HG03039 (cell line): ENCODE data around the gene NAA10.

Experiments used
- ATAC-seq: cut with Tn5 transposase; IDR thresholded peaks from one replicate; pipeline ENCODE4 v1.9.1; 2021; ENCODE audit warnings: mild to moderate bottlenecking, moderate library complexity; ENCODE audit not compliant: unreplicated experiment

Gene NAA10

DNA sequence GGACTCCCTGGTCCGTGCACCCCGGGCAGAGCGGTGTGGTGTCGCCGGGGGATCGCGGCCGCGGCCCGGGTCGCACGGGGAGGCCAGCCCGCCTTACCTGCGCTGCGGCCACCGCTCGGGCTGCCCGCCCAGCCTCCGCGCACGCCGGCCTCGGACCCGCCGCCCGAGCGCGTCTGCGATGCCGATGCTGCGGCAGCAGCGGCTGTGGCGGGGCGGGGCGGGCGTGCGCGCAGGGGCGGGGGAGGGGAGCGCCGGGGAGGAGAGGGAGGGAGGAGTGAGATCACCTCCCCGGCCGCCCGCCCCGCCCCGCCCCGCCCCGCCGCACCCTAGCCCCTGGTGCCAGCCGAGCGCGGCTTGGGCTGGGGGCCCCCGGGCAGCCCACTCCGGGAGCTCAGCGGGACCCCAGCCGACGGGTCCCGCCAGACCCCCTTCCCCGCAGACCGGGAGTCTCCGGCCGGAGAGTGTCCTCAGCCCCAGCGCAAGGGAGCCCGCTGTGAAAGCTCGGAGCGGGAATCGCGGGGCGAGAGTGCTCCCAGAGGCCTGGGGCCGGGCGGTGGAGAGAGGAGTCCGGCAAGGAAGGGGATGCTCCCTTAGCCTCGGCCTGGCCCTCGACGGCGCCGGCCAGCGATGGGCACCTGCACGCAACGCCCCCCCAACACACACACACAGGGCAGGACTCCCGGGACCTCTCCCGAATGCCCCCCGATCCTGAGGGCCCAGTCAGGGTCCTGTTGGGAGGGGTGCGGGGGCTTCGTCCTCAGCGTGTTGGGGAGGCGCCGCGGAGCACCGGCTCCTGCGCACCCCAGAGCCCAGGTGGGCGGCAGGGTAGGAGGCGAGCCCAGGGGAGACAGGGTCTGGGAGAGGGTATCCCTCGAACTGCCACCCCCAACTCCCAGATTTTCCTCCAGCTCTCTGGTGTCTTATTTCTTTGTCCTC lies 48.6 kb downstream of the NAA10 start, which contains the start of gene L1CAM:
Gene L1CAM, minus strand, starts transcription at position 206 of the 936 bp plus-strand sequence. CDS start 10,337 bp downstream, outside the sequence.
- no peak for ATAC-seq

DNA sequence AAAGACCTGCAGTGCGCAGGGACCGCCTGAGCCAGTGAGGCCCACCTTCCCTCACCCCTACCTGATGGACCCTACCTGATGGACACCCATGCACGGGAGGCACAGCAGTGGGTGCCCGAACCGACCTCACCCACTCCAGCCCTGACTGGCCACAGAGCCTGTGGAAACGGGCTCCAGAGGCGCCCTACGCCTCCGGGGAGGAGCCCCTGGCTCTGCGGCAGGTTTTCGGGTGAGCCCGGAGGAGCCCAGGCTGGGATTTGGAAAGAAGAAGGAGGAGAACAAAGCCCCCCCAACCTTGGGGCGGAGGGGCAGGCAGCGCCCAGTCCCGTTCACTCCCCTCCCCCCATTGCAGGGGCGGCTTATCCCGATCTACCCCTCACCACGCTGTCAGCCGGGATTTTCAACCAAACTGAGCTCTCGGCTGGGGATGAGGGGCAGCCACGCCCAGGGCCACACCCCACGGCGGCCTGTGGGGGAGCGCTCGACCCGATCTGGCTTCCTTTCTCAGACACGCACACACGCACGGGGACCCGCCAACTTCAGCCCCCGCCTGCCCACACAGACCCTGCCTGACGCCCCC lies 49.5 kb downstream of the NAA10 start:
- no peak for ATAC-seq

DNA sequence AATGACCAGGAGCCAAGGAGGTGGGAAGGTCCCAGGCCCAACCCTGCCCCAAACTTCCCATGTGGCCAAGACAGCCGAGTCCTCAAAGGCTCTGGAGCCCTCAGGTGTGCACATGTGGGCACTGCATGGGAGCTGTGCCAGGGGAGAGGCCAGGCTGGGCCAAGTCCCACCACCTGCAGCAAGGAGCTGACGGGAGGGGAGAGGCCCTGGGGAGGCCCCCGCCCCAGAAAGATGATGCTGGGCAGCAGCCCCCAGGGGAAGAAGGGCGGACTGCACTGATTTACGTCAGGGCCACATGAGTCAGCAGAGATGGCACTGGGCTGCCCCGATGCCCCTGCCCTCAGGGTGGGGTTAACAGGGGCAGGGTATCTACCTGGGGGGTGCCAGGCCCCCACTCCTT lies 50.2 kb downstream of the NAA10 start:
- ATAC-seq = no peak

DNA sequence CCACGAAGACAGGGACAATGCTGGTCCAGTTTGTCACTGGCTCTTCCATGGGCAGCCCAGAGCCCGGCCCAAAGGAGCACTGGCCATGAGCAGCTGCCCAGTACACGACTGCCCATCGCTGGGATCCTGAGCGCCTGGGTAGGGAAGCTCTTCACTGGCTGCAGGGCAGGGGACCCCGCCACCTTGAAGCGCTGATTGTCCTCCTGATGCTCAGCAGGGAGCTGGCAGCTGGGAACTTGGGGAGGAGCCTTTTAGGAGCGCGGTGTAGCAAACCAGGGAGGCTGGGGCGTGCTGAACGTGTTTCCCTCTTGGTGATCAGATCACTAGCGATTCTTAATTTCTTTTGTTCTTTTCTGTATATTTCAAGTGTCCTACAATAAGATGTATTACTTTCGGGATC lies 50.7 kb downstream of the NAA10 start:
- no peak for ATAC-seq

DNA sequence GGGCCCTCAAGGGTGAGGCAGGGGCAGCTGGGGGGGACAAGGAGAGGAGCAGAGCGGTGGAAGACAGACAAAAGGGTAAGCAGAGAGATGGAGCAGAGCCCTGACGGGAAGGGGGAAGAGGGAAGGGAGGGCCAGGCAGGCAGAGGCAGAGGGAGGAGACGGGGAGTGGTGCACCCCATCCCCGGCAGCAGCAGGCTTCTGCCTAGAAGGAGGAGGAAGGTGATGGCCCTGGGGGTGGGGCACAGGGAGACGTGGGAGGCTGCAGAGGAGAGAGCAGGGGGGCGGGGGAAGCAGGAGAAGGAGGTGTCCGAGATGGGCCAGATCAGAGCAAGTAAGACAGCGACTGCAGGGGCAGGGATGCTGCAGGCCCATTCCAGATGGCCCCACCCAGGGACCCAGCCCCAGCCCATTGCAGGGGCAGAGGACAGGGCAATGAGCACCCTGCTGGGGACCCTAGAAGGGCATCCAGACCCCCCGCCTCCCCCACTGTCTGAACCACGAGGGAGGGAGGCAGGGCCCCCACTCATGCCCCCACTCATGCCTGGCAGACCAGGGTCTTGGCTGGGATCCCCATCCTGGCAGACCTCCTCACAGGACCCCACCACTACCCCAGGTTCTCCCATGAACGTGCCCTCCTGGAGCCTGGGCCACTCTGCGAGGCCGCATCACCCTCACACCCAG lies 51.5 kb downstream of the NAA10 start:
- no peak for ATAC-seq

DNA sequence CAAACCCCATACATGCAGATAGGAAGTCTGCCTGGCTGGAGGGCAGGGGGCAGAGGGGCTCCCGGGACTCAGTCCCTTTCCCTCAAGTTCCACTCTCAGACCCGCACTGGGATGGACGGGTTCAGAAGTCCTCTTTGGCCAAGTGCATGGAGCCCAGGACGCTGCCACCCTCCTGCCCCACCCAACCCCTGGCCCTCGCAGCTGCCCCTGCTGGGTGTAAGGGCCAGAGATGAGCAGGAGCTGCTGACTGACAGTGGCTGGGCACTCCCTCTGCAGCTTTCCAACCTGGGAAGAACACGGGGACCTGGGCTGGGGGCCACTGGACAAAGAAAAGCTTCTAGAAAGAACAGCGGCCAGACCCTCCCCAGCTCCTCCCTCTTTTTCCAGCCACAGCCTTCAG lies 52.3 kb downstream of the NAA10 start:
- no peak for ATAC-seq

DNA sequence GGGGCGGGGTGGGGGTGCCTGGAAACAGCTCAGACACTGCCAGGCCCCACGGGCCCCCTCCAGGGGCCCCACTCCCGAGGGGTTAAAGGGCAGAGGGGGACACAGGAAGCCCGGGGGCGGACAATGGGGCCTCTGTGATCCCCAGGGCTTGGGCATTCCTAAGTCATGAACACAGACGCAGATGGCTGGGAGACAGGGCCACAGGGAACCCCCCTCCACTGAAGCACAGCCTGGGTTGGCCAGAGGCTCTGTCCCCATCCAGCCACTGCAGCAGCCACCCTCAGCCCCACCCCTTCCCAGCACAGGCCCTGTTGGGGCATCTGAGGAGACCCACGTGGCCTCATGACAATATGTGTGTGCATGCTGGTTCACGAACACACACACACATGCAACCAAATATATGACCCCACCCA lies 52.7 kb downstream of the NAA10 start:
- no peak for ATAC-seq

DNA sequence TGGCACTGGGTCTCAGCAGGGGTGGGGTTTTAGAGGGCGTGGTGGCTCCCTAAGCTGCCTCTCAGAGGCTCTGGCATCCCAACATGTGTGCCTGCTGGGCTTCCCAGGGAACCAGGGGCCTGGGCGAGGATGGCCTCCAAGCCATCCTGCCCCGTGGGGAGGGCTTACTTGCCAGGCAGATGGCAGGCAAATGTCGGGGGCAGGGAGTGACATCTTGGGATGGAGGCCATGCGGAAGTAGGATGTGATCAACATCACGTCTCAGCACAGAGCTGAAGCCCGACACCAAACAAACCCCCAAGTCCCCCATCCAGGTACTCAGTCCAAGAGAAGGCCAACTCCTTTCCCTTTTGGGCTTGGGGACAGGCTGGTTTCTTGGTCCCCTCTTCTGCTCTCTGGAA lies 53.6 kb downstream of the NAA10 start:
- ATAC-seq = no peak

DNA sequence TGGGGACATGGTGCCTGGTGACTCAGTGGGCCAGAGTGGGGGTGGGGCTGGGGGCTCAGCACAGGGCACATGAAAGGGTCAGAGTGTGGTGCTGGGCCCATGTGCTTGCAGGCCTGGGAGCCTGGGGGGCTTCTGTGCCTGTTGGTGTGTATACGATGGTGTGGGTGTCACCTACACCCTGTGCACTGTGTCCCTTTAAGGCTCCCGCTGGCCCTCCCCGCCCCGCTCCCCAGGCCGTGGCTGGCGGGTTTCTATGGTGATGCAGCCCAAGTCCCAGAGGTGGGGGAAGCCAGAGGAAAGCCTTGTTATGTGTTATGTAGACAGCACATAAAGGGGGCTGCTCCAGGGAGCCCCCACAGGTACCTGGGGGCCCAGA lies 54.4 kb downstream of the NAA10 start:
- ATAC-seq = no peak

DNA sequence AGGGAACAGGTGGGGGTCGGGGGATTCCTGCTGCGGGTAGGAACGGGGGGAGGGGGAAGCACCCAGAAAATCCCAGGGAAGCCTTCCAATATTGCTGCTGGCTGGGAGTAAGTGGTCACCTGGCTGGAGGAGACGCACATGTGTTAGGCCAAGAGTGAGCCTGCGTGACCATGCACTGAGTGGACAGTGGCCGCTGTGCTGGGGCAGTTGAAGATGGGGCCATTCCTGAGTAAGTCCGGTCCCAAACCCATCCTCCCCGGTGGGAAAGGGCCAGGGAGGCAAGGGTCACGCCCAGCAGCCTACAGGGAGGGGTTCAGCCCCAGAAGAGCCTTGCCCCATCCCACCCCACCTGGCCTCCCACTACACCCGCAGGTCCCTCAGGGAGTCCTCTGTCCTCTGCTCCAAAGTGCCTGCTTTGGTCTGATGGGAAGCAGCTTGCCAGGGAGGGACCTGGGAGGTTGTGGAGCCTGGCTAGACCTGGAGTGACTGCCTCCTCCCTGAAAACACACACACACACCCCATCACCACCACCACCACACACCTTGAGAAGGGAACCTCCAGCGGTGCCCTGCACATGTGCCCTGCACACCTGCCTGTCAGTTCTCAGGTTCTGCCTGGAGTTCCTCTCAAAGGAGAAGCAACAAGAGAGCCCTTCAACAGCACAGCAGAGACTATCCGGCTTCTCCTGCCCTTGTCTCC lies 54.9 kb downstream of the NAA10 start:
- no peak for ATAC-seq
